Lung (tissue), 12 donors: ENCODE results near the gene GNG7. TPM values are rescaled to one million over a fixed set of nuclear protein-coding genes. Genes with fewer than 3 reads are reported as not detected.

Source experiments
- ATAC-seq: fragments of 200-7000 bp; cut with Tn5 transposase; one replicate; pipeline ENCODE4 v1.9.1; 2020; ENCODE audit warnings: moderate number of reproducible peaks; ENCODE audit not compliant: insufficient read depth, low FRiP score
- DNase-seq, 3 donors: peaks; one replicate each; pipeline ENCODE4 v3.0.0-alpha.2; 2013 to 2017
- H3K27ac ChIP-seq, 2 donors: one replicate each; pipeline ENCODE4 v1.5.1; 2013; ENCODE audit warnings: mild to moderate bottlenecking in 2 of 2, moderate library complexity in 2 of 2, control low read depth in 1 of 2, inconsistent platforms in 1 of 2, low read depth in 1 of 2, low read length in 1 of 2
- H3K27me3 ChIP-seq, 3 donors: one replicate each; pipeline ENCODE4 v1.5.1; 2013; ENCODE audit warnings: low read length in 2 of 3; ENCODE audit not compliant: control insufficient read depth in 3 of 3, insufficient read depth in 3 of 3
- H3K36me3 ChIP-seq, 4 donors: one replicate each; pipeline ENCODE4 v1.5.1; 2013; ENCODE audit warnings: low read length in 4 of 4, mild to moderate bottlenecking in 1 of 4, moderate library complexity in 1 of 4; ENCODE audit not compliant: control insufficient read depth in 4 of 4, insufficient read depth in 4 of 4
- H3K4me1 ChIP-seq, 5 donors: one replicate each; pipeline ENCODE4 v1.5.1; 2013; ENCODE audit warnings: low read length in 5 of 5, mild to moderate bottlenecking in 2 of 5, moderate library complexity in 1 of 5; ENCODE audit not compliant: control insufficient read depth in 5 of 5, insufficient read depth in 5 of 5
- H3K4me3 ChIP-seq: one replicate; pipeline ENCODE4 v1.5.1; 2013; ENCODE audit warnings: mild to moderate bottlenecking, control low read depth, moderate library complexity
- H3K9ac ChIP-seq, 2 donors: one replicate each; pipeline ENCODE4 v1.5.1; 2013; ENCODE audit warnings: low read length in 2 of 2, control low read depth in 1 of 2; ENCODE audit not compliant: insufficient read depth in 1 of 2
- H3K9me3 ChIP-seq, 4 donors: one replicate each; pipeline ENCODE4 v1.5.1; 2013; ENCODE audit warnings: low read length in 3 of 4, mild to moderate bottlenecking in 1 of 4, moderate library complexity in 1 of 4; ENCODE audit not compliant: control insufficient read depth in 4 of 4, insufficient read depth in 3 of 4
- CTCF ChIP-seq: IDR thresholded peaks from 2 replicates; pipeline ENCODE4 v1.5.1; 2012; ENCODE audit warnings: mild to moderate bottlenecking; ENCODE audit errors: control extremely low read depth, extremely low read depth
- WGBS, 2 donors: extraction: QIAGEN DNeasy Blood & Tissue Kit; methylation state at CpG; one replicate each; pipeline ENCODE4 v1.1.7; 2013; 5-methylcytosine and 5-hydroxymethylcytosine counted together
- polyA plus RNA-seq, 2 donors: library from polyadenylated mRNA; stranded (reverse); fragments of 200-250 nt; gene quantifications; one replicate each; pipeline ENCODE4 v1.2.1, GENCODE V29; 2013
- total RNA-seq, 2 donors: library from RNA; depleted of rRNA in 1 of 2; stranded (reverse); fragments of >200 nt in 1 of 2; gene quantifications; one replicate each; pipeline ENCODE4 v1.2.1, GENCODE V29; 2014 to 2021
- donor health status: control.
- donor health status: control.
- donor health status: Bipolar disorder and iron deficiency.
- donor health status: healthy.
- donor health status: DM: yes; HTN: yes; CAD: no.

Gene GNG7
- total and polyA plus RNA-seq, 4 donors = 1.6 to 4.5 (median 2.8) TPM

- no peaks in the 10 kb centered on the region for H3K36me3 ChIP-seq
- H3K4me1 ChIP-seq = peaks cover 0 to 8% (median 0%) of the 10 kb centered on the region in 5 donors
- H3K27me3 ChIP-seq = peaks cover 0 to under 1% (median 0%) of the 10 kb centered on the region in 3 donors
- no peaks in the 10 kb centered on the region for H3K9me3 ChIP-seq
- H3K27ac ChIP-seq = no peak overlapping the region
- 22 to 24% methylated on average over 27 to 28 of the region's 28 CpGs for WGBS, 2 donors
- H3K4me3 ChIP-seq = no peak overlapping the region
- peak; percentile 27 for TF ChIP-seq CTCF
- peak overlapping the region in 1 of 2 donors; percentile 2 for H3K9ac ChIP-seq
- DNase-seq (no peak), ATAC-seq (no peak)
These were observed 88.8 kb downstream of the GNG7 start for GRCh38 chr19:2613507-2614295.

- WGBS, 2 donors = 81 to 86% methylated on average over 18 of the region's 18 CpGs
- no peak overlapping the region for H3K27ac ChIP-seq
- no peak for DNase-seq
These were observed 89.8 kb downstream of the GNG7 start for GRCh38 chr19:2612619-2613249.

GRCh38 chr19:2611483-2612464 lies 90.7 kb downstream of the GNG7 start:
- Histone ChIP-seq H3K9me3 (no peaks in the 10 kb centered on the region), H3K9ac (no peak overlapping the region), H3K27ac (no peak overlapping the region), H3K4me1 (no peaks in the 10 kb centered on the region), H3K4me3 (no peak overlapping the region), H3K27me3 (peaks cover 0 to 9% (median 8%) of the 10 kb centered on the region in 3 donors), H3K36me3 (no peaks in the 10 kb centered on the region)
- 73 to 74% methylated on average over 34 of the region's 34 CpGs for WGBS, 2 donors
- ATAC-seq = no peak
- TF ChIP-seq CTCF = no peak
- no peak for DNase-seq

More at GRCh38 chr19:2612619-2613249, 89.8 kb downstream of the GNG7 start:
- H3K4me1 ChIP-seq = peaks cover 0 to 5% (median 0%) of the 10 kb centered on the region in 5 donors
- no peaks in the 10 kb centered on the region for H3K9me3 ChIP-seq
- peaks cover 0 to 7% (median 6%) of the 10 kb centered on the region in 3 donors for H3K27me3 ChIP-seq
- no peak for ATAC-seq
- TF ChIP-seq CTCF = no peak
- H3K36me3 ChIP-seq = no peaks in the 10 kb centered on the region
- no peak overlapping the region for H3K9ac ChIP-seq
- H3K4me3 ChIP-seq = no peak overlapping the region
